ENCODE measurements around the gene SPTBN1. TPM values are rescaled to one million over a fixed set of nuclear protein-coding genes. Genes with fewer than 3 reads are reported as not detected.

Gene SPTBN1
- total and polyA plus RNA-seq, 2 of the 13 experiments (the other 11 are each of a cell fraction or from before 2014, with no cell fraction given) = 123 to 299 TPM

DNA sequence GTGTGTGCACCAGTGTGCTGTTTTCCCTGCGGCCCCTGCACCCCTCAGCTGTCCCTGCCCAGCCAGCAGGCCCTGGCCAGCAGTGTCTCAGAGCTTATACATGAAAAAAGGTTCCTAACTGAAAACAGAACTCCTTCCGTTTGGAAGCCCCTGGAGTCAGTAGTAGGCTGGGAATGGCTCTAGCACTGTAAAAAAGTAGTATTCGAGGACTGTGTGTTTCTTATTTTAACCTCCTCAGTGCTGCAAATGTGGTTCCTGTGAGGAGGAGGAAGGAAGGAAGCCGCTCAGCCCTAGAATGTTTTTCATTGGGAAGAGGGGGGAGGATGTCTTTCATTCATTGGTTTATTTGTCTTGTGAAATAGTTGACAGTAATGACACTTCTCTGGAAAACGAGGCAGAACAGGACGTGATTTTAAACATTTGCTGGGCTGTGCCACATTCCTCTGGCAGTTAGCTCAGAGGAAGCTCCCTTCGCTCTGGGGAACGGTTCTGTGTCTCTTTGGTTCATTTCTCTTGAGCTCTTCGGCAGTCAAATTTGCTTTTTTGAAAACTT, 103.5 kb downstream of the SPTBN1 start (continued):
- TF ChIP-seq, protein P1, sequence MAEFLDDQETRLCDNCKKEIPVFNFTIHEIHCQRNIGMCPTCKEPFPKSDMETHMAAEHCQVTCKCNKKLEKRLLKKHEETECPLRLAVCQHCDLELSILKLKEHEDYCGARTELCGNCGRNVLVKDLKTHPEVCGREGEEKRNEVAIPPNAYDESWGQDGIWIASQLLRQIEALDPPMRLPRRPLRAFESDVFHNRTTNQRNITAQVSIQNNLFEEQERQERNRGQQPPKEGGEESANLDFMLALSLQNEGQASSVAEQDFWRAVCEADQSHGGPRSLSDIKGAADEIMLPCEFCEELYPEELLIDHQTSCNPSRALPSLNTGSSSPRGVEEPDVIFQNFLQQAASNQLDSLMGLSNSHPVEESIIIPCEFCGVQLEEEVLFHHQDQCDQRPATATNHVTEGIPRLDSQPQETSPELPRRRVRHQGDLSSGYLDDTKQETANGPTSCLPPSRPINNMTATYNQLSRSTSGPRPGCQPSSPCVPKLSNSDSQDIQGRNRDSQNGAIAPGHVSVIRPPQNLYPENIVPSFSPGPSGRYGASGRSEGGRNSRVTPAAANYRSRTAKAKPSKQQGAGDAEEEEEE (CRISPR knock-in tag; IDR thresholded peaks at IDR 0.05; ENCODE audit: borderline replicate concordance) = no peak
- no peak for TF ChIP-seq ZNF552 (CRISPR knock-in tag; IDR thresholded peaks at IDR 0.05; ENCODE audit: borderline replicate concordance)
- TF ChIP-seq SATB2 (CRISPR knock-in tag; IDR thresholded peaks at IDR 0.05) = no peak
- no peak for TF ChIP-seq ZNF34 (CRISPR knock-in tag; IDR thresholded peaks at IDR 0.05; ENCODE audit: borderline replicate concordance)
- TF ChIP-seq HDAC1 (CRISPR knock-in tag; IDR thresholded peaks at IDR 0.05) = peak; percentile 62
- TF ChIP-seq, protein P2, sequence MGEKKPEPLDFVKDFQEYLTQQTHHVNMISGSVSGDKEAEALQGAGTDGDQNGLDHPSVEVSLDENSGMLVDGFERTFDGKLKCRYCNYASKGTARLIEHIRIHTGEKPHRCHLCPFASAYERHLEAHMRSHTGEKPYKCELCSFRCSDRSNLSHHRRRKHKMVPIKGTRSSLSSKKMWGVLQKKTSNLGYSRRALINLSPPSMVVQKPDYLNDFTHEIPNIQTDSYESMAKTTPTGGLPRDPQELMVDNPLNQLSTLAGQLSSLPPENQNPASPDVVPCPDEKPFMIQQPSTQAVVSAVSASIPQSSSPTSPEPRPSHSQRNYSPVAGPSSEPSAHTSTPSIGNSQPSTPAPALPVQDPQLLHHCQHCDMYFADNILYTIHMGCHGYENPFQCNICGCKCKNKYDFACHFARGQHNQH (CRISPR knock-in tag; IDR thresholded peaks at IDR 0.05) = 0 out of 2 replicates have a peak, but pooled peaks have one; percentile 46
- no peak for TF ChIP-seq ZNF746 (CRISPR knock-in tag; IDR thresholded peaks at IDR 0.05)
- peak; percentile 29; the same call in 1 of the 2 replicates for TF ChIP-seq KMT2A (CRISPR knock-in tag; IDR thresholded peaks at IDR 0.05)
- TF ChIP-seq TOE1 (CRISPR knock-in tag; IDR thresholded peaks at IDR 0.05) = no peak
- peak; percentile 59; the same call in 1 of the 2 replicates for TF ChIP-seq HDAC2 (CRISPR knock-in tag; IDR thresholded peaks at IDR 0.05)
- TF ChIP-seq, protein P3, sequence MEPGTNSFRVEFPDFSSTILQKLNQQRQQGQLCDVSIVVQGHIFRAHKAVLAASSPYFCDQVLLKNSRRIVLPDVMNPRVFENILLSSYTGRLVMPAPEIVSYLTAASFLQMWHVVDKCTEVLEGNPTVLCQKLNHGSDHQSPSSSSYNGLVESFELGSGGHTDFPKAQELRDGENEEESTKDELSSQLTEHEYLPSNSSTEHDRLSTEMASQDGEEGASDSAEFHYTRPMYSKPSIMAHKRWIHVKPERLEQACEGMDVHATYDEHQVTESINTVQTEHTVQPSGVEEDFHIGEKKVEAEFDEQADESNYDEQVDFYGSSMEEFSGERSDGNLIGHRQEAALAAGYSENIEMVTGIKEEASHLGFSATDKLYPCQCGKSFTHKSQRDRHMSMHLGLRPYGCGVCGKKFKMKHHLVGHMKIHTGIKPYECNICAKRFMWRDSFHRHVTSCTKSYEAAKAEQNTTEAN (CRISPR knock-in tag; conservative IDR thresholded peaks at IDR 0.05) = 0 out of 2 replicates have a peak, but pooled peaks have one; percentile 15
- no peak; the same call in 1 of the 2 replicates for TF ChIP-seq ETV5 (CRISPR knock-in tag; IDR thresholded peaks at IDR 0.05; ENCODE audit: borderline replicate concordance)
- no peak for TF ChIP-seq GATAD1 (CRISPR knock-in tag; IDR thresholded peaks at IDR 0.05)
- TF ChIP-seq ZNF556 (CRISPR knock-in tag; IDR thresholded peaks at IDR 0.05; ENCODE audit: borderline replicate concordance) = no peak; the same call in 1 of the 2 replicates
- no peak for TF ChIP-seq HNRNPUL1 (IDR thresholded peaks at IDR 0.05; ENCODE audit: low read depth, low read length)
- no peak for TF ChIP-seq SOX6 (IDR thresholded peaks at IDR 0.05)
- peak; percentile 35; the same call in 1 of the 2 replicates for TF ChIP-seq SOX6 (CRISPR knock-in tag; IDR thresholded peaks at IDR 0.05)
- TF ChIP-seq, protein P4, sequence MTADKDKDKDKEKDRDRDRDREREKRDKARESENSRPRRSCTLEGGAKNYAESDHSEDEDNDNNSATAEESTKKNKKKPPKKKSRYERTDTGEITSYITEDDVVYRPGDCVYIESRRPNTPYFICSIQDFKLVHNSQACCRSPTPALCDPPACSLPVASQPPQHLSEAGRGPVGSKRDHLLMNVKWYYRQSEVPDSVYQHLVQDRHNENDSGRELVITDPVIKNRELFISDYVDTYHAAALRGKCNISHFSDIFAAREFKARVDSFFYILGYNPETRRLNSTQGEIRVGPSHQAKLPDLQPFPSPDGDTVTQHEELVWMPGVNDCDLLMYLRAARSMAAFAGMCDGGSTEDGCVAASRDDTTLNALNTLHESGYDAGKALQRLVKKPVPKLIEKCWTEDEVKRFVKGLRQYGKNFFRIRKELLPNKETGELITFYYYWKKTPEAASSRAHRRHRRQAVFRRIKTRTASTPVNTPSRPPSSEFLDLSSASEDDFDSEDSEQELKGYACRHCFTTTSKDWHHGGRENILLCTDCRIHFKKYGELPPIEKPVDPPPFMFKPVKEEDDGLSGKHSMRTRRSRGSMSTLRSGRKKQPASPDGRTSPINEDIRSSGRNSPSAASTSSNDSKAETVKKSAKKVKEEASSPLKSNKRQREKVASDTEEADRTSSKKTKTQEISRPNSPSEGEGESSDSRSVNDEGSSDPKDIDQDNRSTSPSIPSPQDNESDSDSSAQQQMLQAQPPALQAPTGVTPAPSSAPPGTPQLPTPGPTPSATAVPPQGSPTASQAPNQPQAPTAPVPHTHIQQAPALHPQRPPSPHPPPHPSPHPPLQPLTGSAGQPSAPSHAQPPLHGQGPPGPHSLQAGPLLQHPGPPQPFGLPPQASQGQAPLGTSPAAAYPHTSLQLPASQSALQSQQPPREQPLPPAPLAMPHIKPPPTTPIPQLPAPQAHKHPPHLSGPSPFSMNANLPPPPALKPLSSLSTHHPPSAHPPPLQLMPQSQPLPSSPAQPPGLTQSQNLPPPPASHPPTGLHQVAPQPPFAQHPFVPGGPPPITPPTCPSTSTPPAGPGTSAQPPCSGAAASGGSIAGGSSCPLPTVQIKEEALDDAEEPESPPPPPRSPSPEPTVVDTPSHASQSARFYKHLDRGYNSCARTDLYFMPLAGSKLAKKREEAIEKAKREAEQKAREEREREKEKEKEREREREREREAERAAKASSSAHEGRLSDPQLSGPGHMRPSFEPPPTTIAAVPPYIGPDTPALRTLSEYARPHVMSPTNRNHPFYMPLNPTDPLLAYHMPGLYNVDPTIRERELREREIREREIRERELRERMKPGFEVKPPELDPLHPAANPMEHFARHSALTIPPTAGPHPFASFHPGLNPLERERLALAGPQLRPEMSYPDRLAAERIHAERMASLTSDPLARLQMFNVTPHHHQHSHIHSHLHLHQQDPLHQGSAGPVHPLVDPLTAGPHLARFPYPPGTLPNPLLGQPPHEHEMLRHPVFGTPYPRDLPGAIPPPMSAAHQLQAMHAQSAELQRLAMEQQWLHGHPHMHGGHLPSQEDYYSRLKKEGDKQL (CRISPR knock-in tag; IDR thresholded peaks at IDR 0.05; ENCODE audit: low read depth) = 0 out of 2 replicates have a peak, but pooled peaks have one; percentile 15
- 0 out of 2 replicates have a peak, but pooled peaks have one; percentile 44 for TF ChIP-seq ZNF451 (CRISPR knock-in tag; IDR thresholded peaks at IDR 0.05)
- TF ChIP-seq PHF21A (CRISPR knock-in tag; IDR thresholded peaks at IDR 0.05) = peak; percentile 67
